Activated CD4-positive, alpha-beta T cell treated with anti-CD3 and anti-CD28 coated beads for 1 hour (primary cell): ENCODE results near the gene SERINC1.
"Not testable (repeated sequence)": the region's sequence is repeated elsewhere in the genome, so short reads cannot be mapped to it uniquely, and the experiment has no call there.

Source experiments
- DNase-seq: peaks from one replicate; pipeline ENCODE4 v3.0.0-alpha.2; 2020

The SERINC1 gene

DNA sequence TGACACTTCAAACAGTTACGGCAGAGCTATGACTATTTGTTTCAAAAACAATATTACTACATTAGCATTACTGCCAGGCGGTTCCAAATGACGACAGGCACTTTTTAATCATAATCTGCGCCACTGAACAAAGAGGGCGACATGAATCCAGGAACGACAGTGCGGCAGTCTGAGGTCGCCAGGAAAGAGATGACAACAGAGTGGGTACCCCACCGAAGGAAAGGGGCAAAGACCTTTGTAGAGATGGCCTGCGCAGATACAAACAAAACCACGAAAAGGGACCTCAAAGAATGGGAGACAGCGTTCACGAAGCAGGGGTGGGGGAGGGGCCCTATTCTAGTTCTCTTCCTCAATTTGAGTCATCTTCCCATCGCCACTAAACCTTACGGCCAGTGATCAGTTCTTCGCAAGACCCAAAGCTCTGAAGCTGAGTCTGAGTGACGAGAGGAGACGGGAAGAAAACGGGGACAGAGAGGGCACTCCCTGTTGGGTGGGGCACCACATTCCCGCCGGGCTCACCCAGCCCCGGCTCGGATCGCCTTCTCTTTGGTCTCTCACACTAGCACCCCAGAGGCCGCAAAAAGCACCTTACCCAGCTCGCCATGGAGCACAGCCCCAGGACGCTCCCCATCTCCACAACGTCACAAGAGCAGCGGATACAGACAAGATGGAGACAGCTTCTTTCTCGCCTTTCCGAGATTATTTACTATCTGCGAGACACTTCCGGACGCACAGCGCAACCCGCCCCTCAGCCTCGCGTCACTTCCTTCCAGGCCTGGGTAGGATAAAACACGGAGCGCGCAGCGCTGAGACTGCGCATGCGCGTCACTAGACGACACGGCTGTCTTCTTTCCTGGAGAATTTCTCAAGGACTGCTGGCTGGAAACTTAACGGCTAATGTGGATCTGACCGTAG lies at the start of gene SERINC1:
Gene SERINC1, minus strand, starts transcription at position 701 of the 915 bp plus-strand sequence. Its CDS starts 70 bp downstream, at position 631.
- DNase-seq: peak; percentile 89

DNA sequence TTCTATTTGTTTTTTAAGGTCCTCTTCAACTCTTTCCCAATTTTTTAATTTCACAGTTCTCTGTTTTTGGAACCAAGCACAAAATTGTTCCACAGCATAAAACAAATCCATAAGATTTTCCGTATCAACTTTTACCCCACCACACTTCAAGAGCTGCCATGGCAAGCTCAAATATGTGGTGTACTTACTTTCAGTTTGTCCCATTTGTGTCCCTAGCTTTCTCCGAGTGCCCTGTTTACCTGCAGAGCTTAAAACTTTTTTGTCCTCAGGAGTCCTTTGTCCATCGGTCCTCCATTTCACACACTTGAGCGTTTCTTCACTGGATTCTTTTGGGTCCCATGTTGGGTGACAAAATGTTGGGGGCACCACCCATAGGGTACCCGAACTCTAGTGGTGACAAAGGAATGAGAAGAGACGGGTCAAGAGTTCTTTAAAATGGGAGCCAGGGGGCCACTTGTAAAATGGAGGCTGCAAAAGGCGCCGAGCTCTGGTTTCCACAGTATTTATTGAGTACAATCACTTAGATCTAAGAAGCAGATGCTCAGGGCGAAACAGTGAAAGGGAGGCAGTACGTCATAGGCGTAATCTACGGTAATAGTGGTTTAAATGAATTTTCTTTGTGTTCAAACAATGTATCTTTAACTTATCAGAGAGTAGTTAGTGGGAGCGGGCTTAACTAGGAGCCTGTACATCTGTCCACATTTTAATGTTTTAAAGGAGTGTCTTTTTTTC lies 39.8 kb upstream of the SERINC1 start:
- DNase-seq: no peak

DNA sequence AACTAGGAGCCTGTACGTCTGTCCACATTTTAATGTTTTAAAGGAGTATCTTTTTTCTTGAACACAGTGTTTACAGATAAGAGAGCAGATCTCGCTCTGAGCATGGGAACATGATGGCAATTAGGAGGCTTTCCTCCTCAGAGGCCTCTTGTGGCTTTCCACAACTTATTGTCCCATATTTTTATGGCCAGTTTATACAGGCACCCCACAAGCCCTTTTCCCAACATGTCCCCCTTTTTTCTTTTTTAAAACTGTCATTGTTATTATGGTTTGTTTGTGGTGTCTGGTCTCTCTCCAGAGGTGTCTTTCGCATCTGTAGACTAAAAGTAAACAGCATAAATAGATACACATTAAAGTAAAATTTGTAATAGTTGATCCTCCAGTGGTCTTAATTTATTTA lies 33.6 kb upstream of the SERINC1 start:
- not testable (repeated sequence) for DNase-seq

DNA sequence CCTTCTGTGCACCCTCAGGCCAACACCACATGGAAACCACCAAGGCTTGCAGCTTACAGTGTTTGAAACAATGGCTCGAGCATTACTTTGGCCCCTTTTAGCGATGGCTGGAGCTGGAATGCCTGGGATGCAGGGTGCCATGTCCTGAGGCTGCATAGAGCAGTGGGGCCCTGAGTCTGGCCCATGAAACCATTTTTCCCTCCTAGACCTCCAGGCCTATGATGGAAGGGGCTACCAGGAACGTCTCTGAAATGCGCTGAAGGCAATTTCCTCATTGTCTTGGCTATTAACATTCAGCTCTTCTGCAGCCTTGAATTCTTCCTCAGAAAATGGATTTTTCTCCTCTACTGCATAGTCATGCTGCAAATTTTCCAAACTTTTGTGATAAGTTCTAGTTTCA lies 29.9 kb upstream of the SERINC1 start:
- DNase-seq: no peak

DNA sequence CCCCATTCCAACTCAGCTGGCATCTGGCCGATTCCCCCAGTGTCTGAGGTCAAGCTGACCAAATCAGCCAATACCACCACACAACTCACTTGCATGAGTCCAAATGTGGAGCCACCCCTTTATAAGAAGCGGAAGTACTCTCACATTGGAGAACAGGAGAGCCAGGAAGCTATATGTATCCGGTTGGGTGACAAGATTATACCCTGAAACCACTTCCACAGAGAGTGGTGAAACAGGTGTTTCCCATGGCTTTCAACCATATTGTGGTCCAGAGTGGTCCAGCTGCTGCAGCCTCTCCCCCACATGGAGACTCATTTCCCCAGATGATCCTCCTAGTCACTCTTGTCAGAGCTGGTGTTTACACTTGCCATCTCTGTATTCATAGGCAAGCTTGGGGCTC lies 24.0 kb upstream of the SERINC1 start:
- DNase-seq: no peak

DNA sequence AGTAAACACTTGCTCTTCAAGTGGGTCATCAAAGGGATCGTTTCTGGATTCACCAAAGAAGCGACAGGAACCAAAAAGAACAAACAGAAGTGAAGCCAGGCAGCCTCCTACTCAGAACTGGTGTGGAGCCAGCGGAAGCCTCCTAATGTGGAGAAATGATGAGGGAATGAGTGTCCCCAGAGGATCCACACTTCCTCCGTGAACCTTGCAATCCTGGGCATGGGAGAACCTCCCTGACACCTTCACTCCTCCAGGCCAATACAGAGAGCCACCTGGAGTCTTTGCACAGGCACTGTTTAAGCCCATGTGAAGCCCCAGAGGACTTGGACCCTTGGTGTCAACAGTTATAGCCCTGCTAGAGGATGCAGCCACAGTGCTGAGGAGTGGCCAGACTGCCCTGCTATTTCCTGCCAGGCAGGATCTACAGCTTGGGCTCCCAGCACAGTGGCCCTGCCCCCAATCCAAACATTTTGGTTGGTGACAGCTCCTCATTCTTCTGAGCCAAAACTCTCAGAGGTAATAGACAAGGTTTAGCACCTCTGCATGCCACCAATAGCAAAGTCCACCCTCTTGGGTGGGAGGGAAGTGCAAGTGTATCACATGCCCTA lies 23.2 kb upstream of the SERINC1 start:
- no peak for DNase-seq

DNA sequence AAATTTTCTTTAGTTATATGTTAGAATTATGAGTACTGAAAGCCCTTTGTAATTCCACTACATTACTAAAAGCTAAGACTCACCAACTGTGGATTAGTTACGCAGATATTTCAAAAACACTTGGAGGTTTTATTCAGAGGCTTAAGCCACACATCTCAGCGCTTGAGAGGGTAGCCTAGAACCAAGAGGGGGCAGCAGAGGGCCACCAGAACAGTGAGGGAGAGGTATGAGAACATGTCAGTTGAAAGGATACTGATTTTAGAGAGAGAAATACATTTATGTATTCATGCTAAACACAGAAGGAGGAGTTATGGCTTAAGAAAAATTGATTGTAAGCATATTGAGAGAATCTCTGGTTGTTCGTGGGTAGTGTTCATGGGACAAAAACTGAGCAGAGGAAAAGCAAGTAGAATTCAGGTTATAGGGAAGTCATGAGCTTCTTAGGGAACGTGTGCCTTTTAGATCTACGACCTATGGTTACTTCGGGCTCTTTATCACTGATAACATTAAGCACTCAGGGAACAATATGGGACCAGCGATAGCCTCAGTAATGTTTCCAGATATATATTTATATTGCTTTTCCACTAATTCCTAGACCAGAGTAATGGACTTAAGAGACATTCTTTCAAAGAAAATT lies 20.4 kb upstream of the SERINC1 start:
- peak; percentile 40 for DNase-seq

DNA sequence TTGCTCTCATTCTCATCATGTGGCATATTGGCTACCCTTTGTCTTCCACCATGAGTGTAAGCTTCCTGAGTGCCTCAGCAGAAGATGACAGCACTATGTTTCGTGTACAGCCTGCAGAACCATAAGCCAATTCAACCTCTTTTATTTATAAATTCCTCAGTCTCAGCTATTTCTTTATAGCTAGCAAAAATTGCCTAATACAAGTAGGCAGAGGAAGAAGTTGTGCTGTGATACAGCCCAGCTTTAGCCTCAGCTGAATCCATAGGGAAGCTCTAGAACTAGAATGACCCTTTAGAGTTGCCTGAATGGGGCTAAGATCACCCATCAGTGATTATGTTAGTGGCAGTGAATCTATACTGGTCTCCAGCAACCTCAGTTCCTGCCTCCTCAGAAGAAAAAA lies 19.0 kb upstream of the SERINC1 start:
- DNase-seq: no peak

DNA sequence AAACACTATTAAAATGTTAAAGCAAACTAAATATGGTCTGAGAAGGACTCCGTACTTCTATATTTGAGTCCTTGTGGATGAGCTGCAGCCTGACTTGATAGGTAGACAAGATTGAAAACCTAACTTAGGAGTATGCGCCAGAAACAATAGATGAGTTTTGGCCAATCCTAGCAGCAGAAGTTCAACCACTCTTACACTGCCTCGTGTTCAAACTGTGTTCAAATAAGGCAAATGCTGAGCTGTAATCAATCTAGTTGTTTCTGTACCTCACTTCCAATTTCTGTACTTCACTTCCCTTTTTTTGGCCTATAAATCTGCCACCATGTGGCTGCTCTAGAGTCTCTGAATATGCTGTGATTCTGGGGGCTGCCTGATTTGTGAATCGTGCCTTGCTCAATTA lies 13.2 kb upstream of the SERINC1 start:
- DNase-seq: no peak

DNA sequence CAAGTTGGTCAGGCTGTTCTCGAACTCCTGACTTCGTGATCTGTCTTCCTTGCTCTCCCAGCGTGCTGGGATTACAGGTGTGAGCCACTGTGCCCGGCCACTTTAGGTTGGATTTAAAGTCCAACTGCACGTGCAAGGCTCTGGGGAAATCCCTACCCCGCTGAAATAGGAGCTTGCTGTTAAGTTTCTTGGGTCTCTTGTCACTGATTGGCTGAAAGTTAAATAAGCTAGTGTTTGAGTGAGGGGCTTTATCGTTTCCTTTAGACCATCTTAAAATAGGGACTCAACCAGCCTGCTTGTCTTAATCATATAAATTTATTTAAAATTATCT lies 11.1 kb upstream of the SERINC1 start:
- DNase-seq: no peak

DNA sequence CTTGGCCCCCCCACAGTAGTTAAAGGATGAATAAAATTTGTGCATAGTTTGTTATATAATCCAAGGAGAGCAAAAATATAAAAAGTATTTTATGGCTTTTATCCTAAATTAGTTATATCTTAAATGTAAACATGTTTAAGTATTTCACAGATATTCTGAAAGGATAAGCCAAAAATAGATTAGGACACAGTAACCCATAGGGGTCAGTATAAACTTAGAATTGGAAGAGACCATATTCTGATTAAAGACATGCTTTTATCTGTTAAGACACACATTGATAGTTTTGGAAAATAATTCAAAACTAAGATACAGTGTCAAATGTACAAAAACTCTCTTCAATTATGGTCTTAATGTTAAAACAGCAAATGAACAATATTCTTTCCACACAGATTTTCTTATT lies 4.5 kb upstream of the SERINC1 start:
- DNase-seq: no peak

DNA sequence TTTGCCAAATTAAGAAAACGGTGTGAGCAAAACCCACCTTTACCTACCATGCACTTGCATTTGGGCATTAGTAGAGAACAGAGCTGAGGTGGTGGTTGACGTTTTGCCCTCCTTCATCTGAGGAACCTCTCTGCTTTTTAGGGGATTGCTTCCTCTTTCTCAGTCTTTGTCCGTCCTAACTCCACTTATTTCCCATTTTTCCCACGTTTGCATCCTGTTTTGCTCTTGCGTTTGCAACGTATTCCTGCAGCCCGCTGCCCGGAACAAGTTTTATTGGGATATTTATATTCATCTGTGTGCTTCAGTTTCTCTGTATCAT lies 374 bp upstream of the SERINC1 start:
- DNase-seq: no peak

DNA sequence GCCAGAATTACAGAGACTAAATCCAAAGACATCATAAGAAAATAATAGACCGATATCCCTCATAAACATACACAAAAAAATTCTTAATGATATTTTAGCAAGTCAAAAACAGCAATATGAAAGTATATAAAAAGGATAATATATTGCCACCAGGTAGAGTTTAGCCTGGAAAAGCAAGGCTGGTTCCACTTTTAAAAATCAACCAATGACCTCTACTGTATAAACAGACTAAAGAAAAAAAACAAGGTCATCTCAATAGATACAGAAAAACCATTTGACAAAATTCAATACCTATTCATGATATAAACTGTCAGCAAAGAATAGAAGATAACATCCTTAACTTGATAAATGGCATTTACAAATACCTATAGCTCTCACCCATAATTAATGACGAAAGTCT lies 9.7 kb downstream of the SERINC1 start:
- DNase-seq: no peak

DNA sequence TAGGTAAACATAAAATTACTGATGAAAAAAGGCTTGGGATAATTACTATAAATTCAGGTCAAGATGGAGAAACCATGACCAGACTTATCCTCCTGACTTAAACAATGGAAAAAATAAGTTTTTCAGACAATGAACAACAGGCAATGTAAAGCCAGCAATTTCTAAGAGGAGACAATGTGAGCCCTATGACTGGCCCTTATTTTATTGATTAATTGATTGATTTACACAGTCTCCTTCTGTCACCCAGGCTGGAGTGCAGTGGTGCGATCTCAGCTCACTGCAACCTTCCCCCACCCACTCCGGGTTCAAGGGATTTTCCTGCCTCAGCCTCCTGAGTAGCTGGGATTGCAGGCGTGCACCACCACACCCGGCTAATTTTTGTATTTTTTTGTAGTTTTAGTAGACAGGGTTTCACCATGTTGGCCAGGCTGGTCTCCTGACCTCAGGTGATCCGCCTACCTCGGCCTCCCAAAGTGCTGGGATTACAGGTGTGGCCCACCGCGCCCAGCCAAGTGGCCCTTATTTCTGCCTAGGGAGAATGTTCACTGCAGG lies 11.7 kb downstream of the SERINC1 start:
- DNase-seq: not testable (repeated sequence)

DNA sequence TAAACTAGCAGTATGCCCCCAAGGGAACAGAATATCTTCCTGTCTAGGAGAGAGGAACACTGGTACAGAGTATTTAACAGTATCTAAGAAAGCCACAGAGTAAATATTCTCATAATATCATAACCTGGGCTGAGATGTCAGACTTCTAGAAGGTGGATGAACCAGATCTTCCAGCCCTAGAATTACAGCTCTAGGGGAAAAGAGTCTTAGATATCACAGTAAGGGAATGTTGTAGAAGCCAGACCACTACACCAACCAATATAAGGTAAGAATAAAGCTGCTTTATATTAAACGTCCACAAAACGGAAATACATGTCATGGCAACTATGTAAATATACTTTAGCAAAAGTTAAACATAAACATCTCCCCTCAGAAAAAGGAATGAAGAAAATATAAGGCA lies 12.4 kb downstream of the SERINC1 start:
- no peak for DNase-seq

DNA sequence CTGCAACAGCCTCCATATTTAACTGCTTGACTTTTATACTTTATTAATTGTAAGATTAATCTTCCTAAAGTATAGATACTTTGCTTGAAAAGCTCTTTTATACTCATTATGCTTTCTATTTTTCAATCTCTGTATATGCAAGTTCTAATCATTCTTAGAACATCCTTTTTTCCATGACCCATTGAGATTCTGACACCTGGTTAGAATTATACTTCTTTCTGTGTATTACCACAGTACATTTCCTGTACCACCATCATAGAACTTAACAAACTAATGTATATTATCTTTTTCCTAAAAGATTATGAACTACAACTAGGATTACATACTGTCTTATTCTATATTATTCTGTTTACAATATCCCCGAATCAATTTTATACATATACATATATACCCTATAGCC lies 13.5 kb downstream of the SERINC1 start:
- no peak for DNase-seq

DNA sequence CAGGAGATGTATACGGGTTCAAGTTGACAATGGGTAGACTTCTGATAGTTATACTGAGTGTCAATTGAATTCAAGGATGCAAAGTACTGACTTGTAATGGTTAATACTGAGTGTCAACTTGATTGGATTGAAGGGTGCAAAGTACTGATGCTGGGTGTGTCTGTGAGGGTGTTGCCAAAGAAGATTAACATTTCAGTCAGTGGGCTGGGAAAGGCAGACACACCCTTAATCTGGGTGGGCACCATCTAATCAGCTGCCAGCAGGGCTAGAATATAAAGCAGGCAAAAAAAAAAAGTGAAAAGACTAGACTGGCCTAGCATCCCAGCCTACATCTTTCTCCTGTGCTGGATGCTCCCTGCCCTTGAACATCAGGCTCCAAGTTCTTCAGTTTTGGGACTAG lies 16.5 kb downstream of the SERINC1 start:
- not testable (repeated sequence) for DNase-seq

DNA sequence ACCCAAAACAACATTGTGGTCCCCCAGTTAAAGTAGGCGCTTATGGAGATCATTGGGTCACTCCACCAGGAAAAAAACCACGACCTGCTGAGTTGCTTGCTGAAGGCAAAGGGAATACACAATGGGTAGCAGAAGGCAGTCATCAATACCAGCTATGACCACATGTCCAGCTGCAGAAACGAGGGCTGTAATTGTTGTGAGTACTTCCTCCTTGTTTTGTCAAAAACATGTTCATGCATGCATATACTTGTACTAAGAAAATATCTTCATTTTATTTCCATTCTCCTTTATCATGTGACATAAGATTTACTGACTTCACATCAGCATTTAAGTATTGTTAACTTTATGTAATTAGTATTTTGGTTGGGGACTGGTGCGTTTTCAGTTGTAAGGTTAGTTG lies 16.9 kb downstream of the SERINC1 start:
- no peak for DNase-seq

DNA sequence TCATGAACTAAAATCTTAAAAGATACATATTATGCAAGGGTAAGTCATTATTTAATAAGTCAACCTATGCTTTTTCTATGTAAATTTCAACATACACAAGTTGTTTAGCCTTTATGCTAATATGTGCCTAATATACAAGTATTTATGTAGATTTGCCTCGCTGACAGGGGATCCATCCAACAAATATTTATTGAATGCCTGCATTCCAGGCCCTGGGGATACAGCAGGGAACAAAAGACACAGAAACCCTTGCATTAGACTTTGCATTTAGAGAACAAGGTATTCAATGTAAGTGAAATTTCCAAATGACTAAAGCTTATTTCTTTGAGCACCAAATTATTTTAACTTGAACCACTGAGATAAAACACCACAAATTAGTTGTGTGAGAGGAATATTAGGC lies 19.1 kb downstream of the SERINC1 start:
- DNase-seq: no peak

DNA sequence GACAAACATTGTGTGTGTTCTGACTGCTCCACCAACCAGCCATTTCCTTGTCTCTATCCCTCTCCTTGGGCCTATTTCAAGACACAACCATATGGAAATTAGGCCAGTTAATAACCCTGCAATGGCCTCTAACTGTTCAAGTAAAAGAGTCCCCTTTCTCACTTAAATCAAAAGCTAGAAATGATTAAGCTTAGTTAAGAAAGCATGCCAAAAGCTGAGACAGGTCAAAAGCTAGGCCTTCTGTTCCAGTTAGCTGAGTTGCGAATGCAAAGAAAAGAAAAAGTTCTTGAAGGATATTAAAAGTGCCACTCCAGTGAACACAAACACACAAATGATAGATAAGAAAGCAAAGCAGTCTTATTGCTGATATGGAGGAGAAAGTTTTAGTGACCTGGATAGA lies 22.5 kb downstream of the SERINC1 start:
- no peak for DNase-seq

DNA sequence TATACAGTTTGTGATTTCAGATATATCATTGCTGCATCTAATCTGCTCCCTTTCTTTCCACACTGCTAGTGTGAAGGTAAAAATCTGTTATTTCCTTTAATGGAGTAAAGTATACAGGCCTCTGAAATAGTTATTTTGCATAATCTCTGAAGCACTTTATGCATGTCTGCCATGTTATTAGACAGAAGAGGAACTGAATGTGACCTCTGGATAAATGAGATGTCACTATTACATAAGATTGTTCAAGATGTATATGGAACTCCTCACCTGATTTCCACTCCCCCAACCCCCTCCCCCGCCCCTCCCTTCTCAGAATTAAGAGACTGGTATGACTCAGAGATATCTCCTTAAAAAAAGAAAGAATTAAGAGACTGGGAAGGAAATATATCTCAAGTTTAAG lies 26.3 kb downstream of the SERINC1 start:
- no peak for DNase-seq

DNA sequence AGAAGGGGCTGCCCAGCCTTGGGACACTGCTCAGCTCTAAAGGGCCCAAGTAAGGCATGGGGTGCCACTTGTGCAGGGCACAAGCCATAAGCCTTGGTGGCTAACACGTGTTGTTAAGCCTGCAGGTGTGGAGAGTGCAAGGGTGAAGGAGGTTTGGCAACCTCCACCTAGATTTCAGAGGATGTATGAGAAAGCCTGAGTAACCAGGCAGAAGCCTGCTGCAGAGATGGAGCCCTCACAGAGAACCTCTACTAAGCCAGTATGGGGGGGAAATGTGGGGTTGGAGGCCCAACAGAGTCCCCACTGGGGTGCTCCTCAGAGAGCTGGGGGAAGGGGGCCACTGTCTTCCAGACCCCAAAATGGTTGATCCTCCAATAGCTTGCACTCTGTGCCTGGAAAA lies 32.6 kb downstream of the SERINC1 start:
- DNase-seq: no peak

DNA sequence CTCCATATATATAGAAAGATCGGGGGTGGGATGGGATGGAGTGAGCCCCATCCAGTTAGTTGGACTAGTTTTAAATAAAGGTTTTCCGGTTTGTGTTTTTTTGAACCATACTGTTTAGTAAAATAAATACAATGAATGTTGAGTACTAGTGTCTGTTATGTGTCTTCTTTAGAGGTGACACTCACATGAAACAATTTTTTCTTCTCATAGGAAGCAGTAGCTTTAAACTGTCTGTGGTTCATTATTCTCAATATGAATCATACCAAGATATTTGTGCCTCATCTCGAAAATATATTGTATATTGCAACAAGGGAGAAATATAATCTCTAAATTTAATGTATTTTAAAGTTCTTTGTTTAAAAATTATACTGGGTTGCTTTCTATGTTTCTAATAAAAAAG lies 38.8 kb downstream of the SERINC1 start:
- no peak for DNase-seq
